HG03196 (cell line): ENCODE measurements around the gene ATOSB.

ENCODE experiments used
- ATAC-seq: cut with Tn5 transposase; IDR thresholded peaks from one replicate; pipeline ENCODE4 v1.9.1; 2021; ENCODE audit not compliant: unreplicated experiment

Gene ATOSB

DNA sequence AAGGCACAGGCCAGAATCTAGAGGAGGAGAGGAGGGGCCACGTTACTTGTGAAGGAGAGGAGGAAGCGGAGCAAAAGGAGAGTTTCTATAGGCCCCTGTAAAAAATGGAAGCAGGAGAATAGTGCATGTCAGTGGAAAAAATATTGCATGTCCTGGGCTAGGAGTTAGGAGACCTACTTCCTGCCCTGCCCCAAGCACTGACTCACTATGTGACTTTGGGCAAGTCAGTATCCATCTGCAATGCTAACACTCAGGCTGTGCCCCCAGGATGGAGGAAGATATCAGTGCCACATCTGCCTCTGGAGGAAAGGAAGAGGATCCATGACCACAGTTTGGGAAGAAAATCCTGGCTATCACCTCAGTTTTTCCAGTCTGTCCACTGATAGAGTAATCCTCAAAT, 26.2 kb downstream of the ATOSB start:
- no peak for ATAC-seq

DNA sequence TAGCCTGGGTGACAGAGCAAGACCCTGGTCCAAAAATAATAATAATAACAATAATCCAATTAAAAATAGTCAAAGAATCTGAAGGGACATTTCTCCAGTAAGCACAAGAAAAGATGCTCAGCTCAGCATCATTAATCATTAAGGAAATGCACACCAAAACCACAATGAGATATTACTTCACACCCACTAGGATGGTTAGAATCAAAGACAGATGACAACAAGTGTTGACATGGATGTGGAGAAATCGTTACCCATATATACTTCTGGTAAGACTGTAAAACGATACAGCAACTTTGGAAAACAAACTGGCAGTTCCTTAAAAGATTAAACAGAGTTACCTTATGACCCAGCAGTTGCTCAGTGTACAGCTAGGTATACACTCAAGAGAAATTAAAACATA, 30.6 kb downstream of the ATOSB start:
- ATAC-seq, result no peak

DNA sequence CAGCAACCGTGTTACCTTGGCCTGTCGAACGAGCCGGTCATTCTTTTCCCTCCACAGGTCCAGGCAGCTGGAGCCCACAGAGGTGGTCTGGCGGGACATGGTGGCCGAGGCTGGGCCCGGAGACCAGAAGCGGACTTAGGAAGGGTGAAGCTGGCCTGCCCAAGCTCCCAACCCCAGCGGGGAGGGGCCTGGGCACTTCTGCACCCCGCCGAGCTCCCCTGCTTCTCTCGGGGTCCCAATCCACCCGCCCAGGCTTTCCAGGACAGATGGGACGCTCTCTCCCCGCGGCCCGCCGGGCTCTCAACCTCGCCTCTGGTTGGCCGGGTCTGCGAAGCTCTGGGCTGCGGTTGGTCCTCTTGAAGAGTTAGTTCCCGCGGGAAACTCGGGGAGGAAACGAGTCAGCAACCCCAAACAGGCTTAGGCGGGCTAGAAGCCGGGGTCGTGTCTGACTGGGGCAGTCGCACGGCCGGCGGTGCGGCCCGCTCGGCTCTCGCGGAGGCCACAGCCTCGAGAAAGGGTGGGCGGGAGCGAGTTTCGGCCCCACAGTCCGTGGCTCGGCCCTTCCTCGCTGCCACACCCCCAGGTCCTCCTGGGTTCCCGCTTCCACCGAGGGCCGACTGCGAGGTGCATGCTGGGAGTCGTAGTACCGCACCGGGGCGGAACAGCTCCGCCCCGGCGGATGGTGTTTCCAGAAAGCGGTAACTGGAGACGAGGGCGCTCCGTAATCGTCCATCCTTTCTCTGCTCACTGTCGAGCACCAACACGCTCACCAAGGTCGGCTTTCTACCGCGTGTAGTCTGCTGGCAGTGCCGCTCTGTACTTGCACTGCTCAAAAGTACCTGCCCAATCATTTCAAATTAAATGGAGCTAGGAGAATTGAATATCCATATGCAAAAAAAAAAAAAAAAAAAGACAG, 36.0 kb downstream of the ATOSB start, which contains the start of gene FANCG:
FANCG (minus strand) TSS at position 517 of the 916 bp plus-strand sequence; CDS start at position 99, 418 bp downstream.
- ATAC-seq, result peak; percentile 88

DNA sequence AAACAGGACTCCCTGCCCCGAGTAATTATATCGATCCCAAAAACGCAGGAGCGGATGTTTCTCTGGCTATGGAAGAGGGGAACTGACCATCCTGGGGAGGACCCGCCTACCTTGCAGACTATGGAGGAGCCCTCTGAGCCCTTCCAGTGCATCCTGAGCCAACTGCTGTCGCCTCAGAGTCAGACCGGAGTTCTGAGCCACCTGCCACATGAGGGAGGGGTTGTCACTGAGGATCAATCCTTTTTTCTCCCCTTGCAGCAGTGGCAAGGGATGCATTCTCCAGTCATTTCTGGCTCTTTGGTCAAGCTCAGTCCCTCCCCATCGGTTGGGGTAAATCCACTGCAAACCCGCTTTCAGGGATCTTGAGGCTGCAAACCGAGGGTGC, 36.6 kb downstream of the ATOSB start:
- ATAC-seq, result peak; percentile 14

GRCh38 chr9:35078066-35078465, 37.6 kb downstream of the ATOSB start:
- no peak for ATAC-seq

- no peak for ATAC-seq
Observed at GRCh38 chr9:35076848-35077247, 38.8 kb downstream of the ATOSB start.

DNA sequence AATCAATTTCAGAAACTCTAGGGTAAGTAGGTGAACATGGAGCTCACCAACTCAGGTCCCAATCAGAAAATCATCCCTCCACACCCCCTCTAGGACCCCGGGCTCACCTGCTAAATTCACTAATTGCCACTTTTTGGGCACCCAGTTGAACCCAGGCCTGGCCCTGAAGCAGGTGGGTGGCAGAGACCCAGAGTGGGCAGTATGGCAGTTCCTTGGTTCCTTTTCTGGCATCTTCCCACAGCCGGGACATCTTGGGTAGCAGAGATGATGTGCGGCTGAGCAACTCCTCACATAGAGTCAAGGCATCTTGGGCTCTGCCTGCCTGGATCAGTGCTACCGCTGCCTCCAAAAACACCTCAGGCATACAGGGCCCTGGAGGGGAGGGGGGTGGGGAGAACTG, 40.3 kb downstream of the ATOSB start:
- no peak for ATAC-seq

DNA sequence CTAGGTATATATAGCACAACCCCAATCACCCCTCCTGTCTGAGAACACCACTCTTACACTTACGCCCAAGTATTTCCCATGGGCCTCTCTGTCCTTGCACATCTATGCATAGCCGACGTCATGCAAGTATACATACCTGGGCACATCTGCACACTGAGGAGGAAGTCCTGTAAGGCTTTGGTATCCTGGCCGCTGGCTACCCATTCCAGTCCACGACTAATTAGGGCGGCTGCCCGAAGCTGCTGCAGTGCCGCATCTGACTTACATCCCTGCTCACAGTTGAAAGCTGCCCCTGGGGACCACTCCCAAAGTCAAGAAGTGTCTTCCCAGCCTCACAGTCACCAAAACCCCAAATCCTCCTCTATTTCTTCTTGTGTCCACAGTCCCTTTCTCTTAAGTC, 40.9 kb downstream of the ATOSB start:
- ATAC-seq, result no peak

- ATAC-seq, result no peak
Observed at GRCh38 chr9:35074141-35074540, 41.5 kb downstream of the ATOSB start.

GRCh38 chr9:35073279-35073612, 42.4 kb downstream of the ATOSB start:
- ATAC-seq, result no peak

- peak; percentile 86 for ATAC-seq
Observed at GRCh38 chr9:35072461-35073278, 43.0 kb downstream of the ATOSB start, which contains the start of gene VCP. Gene VCP, minus strand, starts transcription at chr9:35072625. Its CDS starts 272 bp downstream, at chr9:35072353.

DNA sequence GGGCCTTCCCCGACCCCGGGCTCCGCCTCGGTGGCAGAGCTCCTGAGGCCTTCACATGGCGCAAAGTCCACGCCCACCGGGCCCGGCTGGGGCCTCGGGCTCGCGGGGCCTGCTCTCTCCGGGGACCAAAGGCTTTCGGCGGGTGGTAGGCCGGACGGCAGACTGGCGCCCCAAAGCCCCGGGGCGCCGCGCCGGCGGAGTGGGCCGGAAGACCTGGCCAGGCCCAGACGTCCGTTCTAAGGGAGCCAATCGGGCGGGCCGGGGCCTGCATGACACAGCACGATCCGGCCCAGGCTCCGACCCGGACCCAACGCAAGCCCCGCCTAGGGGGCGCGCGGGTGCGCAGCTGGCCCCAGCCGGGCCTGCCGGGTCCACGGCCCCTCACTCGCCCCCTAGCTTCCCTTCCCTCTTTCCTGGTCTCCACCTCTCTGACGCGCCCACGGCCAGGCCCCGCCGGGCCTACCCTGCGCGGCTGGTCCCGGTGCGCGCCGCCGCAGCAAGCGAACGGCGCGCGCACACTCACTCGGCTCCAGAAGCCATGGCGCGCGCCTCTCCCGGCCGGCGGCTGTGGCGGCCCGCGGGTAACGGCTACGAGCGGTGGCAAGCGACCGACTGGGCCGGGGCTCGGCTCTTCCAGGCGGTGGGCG, 43.7 kb downstream of the ATOSB start:
- peak; percentile 51 for ATAC-seq

DNA sequence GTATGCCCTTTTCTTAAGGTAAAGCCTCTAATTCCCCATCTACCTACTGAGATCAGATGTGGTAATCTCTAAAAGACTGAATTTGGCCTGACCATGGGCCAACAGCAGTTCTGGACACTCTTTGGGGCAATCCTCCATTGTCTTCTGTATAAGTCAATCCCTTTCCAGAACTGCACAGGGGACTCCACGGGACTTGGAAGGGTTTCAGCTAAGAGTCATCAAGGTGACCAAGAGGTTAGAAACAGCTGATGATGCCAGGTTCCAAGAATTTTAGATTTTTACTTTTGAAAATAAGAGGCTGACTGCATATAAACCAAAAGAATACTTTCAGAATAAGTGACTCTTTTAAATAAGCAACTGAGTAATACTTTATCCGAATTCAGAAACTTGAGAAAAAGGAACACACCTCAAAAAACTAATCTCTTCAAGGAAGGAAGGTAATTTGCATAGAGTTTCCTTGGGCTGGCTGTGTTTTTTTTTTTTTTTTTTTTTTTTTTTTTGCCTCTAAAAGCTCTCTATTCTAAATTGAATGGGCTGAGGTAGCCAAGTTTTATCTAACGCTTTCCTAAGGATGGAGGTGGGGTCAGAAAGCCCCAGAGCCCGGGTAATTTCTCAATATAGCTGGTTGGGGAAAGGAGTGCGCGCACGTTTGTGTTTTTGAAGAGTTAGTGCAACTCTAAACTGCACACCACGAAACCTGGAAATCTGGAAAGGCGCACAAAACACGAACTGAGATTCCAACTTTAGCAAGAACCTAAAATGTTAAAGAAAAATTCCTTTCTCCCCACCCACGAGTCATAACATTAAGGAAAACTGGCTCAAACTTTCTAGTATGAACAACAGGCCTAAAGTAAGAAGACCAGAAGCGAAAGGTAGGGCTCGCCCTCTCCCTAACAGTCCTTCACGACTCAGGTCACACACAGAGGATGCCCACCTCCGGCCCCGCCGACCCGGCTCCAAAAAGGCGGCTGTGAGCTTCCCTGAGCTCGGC, 44.5 kb downstream of the ATOSB start:
- no peak for ATAC-seq

- no peak for ATAC-seq
Observed at GRCh38 chr9:35069020-35069419, 46.6 kb downstream of the ATOSB start.

DNA sequence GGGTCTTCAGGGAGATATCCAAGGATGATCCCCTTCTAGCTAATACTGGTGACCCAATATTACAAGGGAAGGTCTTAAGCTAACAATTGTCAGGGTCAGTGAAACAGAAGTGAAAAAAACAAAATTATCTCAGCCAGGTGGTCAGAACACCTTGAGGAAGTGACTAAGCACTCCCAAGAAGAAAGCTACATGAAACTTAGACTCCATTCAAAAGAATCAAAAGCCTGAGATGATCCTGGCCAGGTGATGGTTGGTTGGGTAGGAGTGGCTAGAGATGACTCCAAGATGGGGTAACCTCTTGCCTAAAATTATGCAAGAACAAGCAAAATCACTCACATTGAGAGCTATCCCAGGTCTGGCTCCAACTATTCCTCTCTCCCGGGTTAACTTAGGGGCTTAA, 48.6 kb downstream of the ATOSB start:
- no peak for ATAC-seq

- ATAC-seq, result no peak
Observed at GRCh38 chr9:35060548-35061207, 55.0 kb downstream of the ATOSB start.

DNA sequence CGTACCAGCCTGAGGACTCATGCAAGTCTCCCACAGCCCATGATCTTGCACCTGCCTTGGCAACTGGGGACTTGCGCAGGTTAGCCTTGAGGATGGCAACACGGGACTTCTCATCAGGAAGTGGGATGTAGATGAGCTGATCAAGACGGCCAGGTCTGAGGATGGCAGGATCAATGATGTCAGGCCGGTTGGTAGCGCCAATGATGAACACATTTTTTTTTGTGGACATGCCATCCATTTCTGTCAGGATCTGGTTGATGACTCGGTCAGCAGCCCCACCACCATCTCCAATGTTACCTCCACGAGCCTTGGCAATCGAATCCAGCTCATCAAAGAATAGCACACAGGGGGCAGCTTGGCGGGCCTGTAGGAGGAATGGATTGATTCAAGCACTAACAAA, 56.2 kb downstream of the ATOSB start:
- ATAC-seq, result no peak

DNA sequence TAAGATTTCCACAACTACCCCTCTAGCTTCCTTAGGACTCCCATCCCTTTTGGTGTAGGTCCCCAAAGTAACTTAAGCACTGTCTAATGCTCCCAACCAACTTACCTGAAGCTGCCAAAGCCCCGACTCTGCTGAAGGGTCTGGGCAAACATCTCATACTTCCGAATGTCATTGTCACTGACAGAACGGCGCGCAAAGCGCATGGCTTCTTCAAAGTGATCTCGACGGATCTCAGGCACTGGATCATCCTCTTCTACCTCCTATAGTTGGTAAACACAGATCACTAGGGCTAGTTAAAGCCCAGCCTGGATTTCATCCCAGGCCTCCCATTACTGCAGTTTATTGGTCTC, 58.4 kb downstream of the ATOSB start:
- ATAC-seq, result no peak

DNA sequence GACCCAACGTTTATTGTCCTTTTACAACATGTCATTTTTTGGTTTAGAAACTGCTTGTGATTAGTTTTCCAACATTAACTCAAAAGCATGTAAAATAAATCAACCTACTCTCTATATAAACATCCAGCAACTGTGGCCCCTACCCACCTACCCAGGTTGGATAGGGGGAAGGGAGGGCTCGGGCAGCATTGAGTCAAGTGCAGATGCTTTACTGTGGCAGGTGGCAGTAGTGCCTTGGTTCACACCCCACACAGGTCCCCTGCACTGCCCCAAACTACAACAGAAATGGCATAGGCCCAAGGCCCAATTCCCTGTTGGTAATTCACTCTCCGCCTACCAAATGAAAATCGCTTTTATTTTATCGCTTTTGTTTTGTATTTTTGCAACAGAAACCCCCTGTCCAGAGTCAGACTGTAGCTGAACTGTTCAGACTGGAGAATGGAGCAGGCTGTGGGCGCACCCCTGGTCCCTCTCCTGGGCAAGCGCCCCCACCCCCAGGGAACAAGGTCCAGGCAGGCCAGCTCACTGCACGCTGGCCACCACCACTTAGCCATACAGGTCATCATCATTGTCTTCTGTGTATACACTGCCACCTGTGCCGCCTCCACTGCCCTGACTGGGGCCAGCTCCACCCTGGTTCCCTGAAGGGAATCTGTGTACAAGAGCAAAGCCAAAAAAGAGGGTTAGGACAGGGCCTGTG, 58.9 kb downstream of the ATOSB start:
- ATAC-seq, result no peak
